WTC11 (cell line): ENCODE results near the gene RHBDD1. TPM values are rescaled to one million over a fixed set of nuclear protein-coding genes. Genes with fewer than 3 reads are reported as not detected.

ENCODE experiments used
- ATAC-seq: fragments of 200-7000 bp; cut with Tn5 transposase; 2 replicates; pipeline ENCODE4 v1.10.0; 2021; ENCODE audit warnings: mild to moderate bottlenecking, moderate library complexity
- CTCF ChIA-PET: fragments of 300-600 bp; sonication (Branson Sonifier 250); formaldehyde crosslinking; loops from one replicate; lab custom pipeline; 2021; ENCODE audit warnings: antibody characterized with exemption; lab: Charles Lee
- POLR2A ChIA-PET: fragments of 350-600 bp; sonication (Branson Sonifier 250); formaldehyde crosslinking; loops from one replicate; lab custom pipeline; 2021; ENCODE audit warnings: antibody characterized with exemption; lab: Charles Lee
- DNase-seq: peaks from one replicate; pipeline ENCODE4 v3.0.0; 2021; ENCODE audit warnings: low spot score
- H3K27ac Mint-ChIP-seq: 2 replicates; pipeline ENCODE4 v1.8.0; 2021; ENCODE audit warnings: mixed read lengths
- H3K27me3 Mint-ChIP-seq: 2 replicates; pipeline ENCODE4 v1.8.0; 2021; ENCODE audit warnings: low read depth, mild to moderate bottlenecking, moderate library complexity, mixed read lengths
- H3K36me3 Mint-ChIP-seq: 2 replicates; pipeline ENCODE4 v1.8.0; 2021; ENCODE audit warnings: mixed read lengths
- H3K4me1 Mint-ChIP-seq: 2 replicates; pipeline ENCODE4 v1.8.0; 2022; ENCODE audit warnings: mixed read lengths
- H3K4me3 Mint-ChIP-seq: 2 replicates; pipeline ENCODE4 v1.8.0; 2021; ENCODE audit warnings: mild to moderate bottlenecking, moderate library complexity, mixed read lengths
- H3K9me3 Mint-ChIP-seq: 2 replicates; pipeline ENCODE4 v1.8.0; 2021; ENCODE audit warnings: mixed read lengths
- CBFB ChIP-seq: sonication (generic); formaldehyde crosslinking; IDR thresholded peaks from 2 replicates; pipeline ENCODE4 v1.8.1; 2022; ENCODE audit warnings: mild to moderate bottlenecking, low read depth, missing genetic modification reagents
- CTCF ChIP-seq: fragments of 200-600 bp; IDR thresholded peaks from 2 replicates; pipeline ENCODE4 v1.8.0; 2022; ENCODE audit warnings: antibody characterized with exemption
- ERG ChIP-seq: fragments of 250-450 bp; sonication (Bioruptor Pico); IDR thresholded peaks from 2 replicates; pipeline ENCODE4 v1.8.0; 2021; ENCODE audit warnings: mild to moderate bottlenecking
- ESRRA ChIP-seq: sonication (generic); formaldehyde crosslinking; IDR thresholded peaks from 2 replicates; pipeline ENCODE4 v1.8.1; 2022; ENCODE audit warnings: mild to moderate bottlenecking, missing genetic modification reagents, borderline replicate concordance
- FOXJ3 ChIP-seq: sonication (generic); formaldehyde crosslinking; IDR thresholded peaks from 2 replicates; pipeline ENCODE4 v1.9.0; 2021; ENCODE audit warnings: missing genetic modification reagents, mild to moderate bottlenecking, borderline replicate concordance
- GRHL2 ChIP-seq: fragments of 250-450 bp; sonication (Bioruptor Pico); IDR thresholded peaks from 2 replicates; pipeline ENCODE4 v1.8.0; 2022; ENCODE audit warnings: mild to moderate bottlenecking, moderate library complexity; ENCODE audit not compliant: insufficient replicate concordance, severe bottlenecking
- GTF2I ChIP-seq: fragments of 250-450 bp; sonication (Bioruptor Pico); conservative IDR thresholded peaks from 2 replicates; pipeline ENCODE4 v1.4.0; 2021; ENCODE audit warnings: mild to moderate bottlenecking
- HMGA2 ChIP-seq: fragments of 250-450 bp; sonication (Bioruptor Pico); IDR thresholded peaks from 2 replicates; pipeline ENCODE4 v1.4.0; 2021; ENCODE audit warnings: mild to moderate bottlenecking, moderate library complexity
- IRF1 ChIP-seq: sonication (generic); formaldehyde crosslinking; IDR thresholded peaks from 2 replicates; pipeline ENCODE4 v1.8.0; 2023; ENCODE audit warnings: missing genetic modification reagents
- JAZF1 ChIP-seq: fragments of 250-450 bp; sonication (Bioruptor Pico); IDR thresholded peaks from 2 replicates; pipeline ENCODE4 v1.9.0; 2021; ENCODE audit warnings: moderate library complexity, mild to moderate bottlenecking, inconsistent platforms
- JUN ChIP-seq: sonication (generic); formaldehyde crosslinking; IDR thresholded peaks from 2 replicates; pipeline ENCODE4 v1.8.0; 2023; ENCODE audit warnings: mild to moderate bottlenecking, missing genetic modification reagents
- NFE2L1 ChIP-seq: sonication (generic); formaldehyde crosslinking; IDR thresholded peaks from 2 replicates; pipeline ENCODE4 v1.8.1; 2023; ENCODE audit warnings: missing genetic modification reagents
- OVOL2 ChIP-seq: fragments of 250-450 bp; sonication (Bioruptor Pico); IDR thresholded peaks from 2 replicates; pipeline ENCODE4 v1.9.0; 2021; ENCODE audit warnings: mild to moderate bottlenecking, borderline replicate concordance
- PRRX2 ChIP-seq: fragments of 250-450 bp; sonication (Bioruptor Pico); IDR thresholded peaks from 2 replicates; pipeline ENCODE4 v1.8.0; 2021; ENCODE audit warnings: mild to moderate bottlenecking
- SP1 ChIP-seq: sonication (generic); formaldehyde crosslinking; conservative IDR thresholded peaks from 2 replicates; pipeline ENCODE4 v1.8.1; 2022; ENCODE audit warnings: missing genetic modification reagents
- TCF7 ChIP-seq: sonication (generic); formaldehyde crosslinking; IDR thresholded peaks from 2 replicates; pipeline ENCODE4 v1.8.0; 2022; ENCODE audit warnings: mild to moderate bottlenecking, low read depth, missing genetic modification reagents, moderate library complexity
- TEAD1 ChIP-seq: sonication (generic); formaldehyde crosslinking; IDR thresholded peaks from 2 replicates; pipeline ENCODE4 v1.8.0; 2022; ENCODE audit warnings: mild to moderate bottlenecking, missing genetic modification reagents
- ZBTB43 ChIP-seq: sonication (generic); formaldehyde crosslinking; IDR thresholded peaks from 2 replicates; pipeline ENCODE4 v1.8.1; 2023; ENCODE audit warnings: mild to moderate bottlenecking, missing genetic modification reagents
- ZNF532 ChIP-seq: fragments of 250-450 bp; sonication (Bioruptor Pico); IDR thresholded peaks from 2 replicates; pipeline ENCODE4 v1.9.0; 2021; ENCODE audit warnings: mild to moderate bottlenecking, borderline replicate concordance
- total RNA-seq: library from RNA; stranded (reverse); gene quantifications from 3 replicates; pipeline ENCODE4 v1.2.3, GENCODE V29; 2021
- TF ChIP-seq, protein P1 (sequence below): sonication (generic); formaldehyde crosslinking; IDR thresholded peaks from 2 replicates; pipeline ENCODE4 v1.8.0; 2022; ENCODE audit warnings: mild to moderate bottlenecking, missing genetic modification reagents
- TF ChIP-seq, protein P2 (sequence below): sonication (generic); formaldehyde crosslinking; IDR thresholded peaks from 2 replicates; pipeline ENCODE4 v1.8.1; 2022; ENCODE audit warnings: missing genetic modification reagents, borderline replicate concordance
- TF ChIP-seq, protein P3 (sequence below): sonication (generic); formaldehyde crosslinking; conservative IDR thresholded peaks from 2 replicates; pipeline ENCODE4 v1.8.1; 2022; ENCODE audit warnings: mild to moderate bottlenecking, missing genetic modification reagents
- TF ChIP-seq, protein P4 (sequence below): sonication (generic); formaldehyde crosslinking; IDR thresholded peaks from 2 replicates; pipeline ENCODE4 v1.8.1; 2023; ENCODE audit warnings: mild to moderate bottlenecking, missing genetic modification reagents, moderate library complexity

RHBDD1 gene
- total RNA-seq, 1 experiment from 2014 or later, result 25.7 TPM

DNA sequence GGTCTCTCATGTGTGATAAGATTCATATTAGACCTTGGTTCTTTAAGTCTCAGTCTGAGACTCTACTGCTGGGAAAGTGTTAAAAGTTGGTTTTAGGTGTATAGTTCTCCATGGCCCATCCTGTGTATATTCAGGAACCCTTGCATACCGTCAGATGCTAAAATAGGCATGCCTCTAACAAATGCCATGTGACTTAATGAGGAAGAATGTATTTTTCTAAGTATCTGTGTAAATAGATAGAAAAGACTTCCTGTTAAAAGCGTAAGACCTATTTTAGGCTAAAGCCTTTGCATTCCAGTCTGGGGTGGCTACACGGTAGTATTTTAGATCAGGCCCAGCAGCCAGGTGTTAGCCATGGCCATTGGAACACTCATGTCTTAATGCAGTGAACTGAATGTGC lies 73.3 kb downstream of the RHBDD1 start (continued):
- TF ChIP-seq ZNF532 (CRISPR knock-in tag) (no peak), FOXJ3 (no peak), TEAD1 (CRISPR knock-in tag) (no peak), SP1 (CRISPR knock-in tag) (no peak), TCF7 (CRISPR knock-in tag) (no peak), IRF1 (CRISPR knock-in tag) (no peak), NFE2L1 (no peak), CTCF (no peak)
- TF ChIP-seq, protein P1, sequence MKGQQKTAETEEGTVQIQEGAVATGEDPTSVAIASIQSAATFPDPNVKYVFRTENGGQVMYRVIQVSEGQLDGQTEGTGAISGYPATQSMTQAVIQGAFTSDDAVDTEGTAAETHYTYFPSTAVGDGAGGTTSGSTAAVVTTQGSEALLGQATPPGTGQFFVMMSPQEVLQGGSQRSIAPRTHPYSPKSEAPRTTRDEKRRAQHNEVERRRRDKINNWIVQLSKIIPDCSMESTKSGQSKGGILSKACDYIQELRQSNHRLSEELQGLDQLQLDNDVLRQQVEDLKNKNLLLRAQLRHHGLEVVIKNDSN, result no peak

DNA sequence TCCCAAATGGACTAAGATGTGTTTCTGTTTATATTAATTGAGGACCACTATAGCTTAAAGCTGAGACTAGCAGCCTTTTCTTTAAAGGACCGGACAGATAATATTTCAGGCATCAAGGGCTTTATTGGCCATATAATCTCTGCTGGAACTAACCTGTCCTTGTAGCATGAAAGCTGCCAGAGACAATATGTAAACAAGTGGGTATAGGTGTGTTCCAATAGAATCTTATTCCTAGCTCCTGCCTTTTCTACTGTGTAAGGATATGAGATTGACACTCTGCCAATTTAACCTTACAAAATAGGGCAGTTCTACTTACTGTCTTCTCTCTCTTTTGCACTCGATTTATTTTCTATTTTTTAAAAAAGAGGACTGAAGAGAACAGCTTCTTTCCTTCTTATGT lies 74.0 kb downstream of the RHBDD1 start:
- DNase-seq, result no peak
- TF ChIP-seq ESRRA (CRISPR knock-in tag) (no peak), GTF2I (CRISPR knock-in tag) (no peak), IRF1 (CRISPR knock-in tag) (no peak), GRHL2 (CRISPR knock-in tag) (no peak), CBFB (no peak), JUN (CRISPR knock-in tag) (no peak), ZBTB43 (CRISPR knock-in tag) (no peak), HMGA2 (CRISPR knock-in tag) (no peak), PRRX2 (CRISPR knock-in tag) (no peak), ERG (no peak), TEAD1 (CRISPR knock-in tag) (no peak), JAZF1 (CRISPR knock-in tag) (no peak), OVOL2 (CRISPR knock-in tag) (no peak), SP1 (CRISPR knock-in tag) (no peak)
- TF ChIP-seq, protein P2, sequence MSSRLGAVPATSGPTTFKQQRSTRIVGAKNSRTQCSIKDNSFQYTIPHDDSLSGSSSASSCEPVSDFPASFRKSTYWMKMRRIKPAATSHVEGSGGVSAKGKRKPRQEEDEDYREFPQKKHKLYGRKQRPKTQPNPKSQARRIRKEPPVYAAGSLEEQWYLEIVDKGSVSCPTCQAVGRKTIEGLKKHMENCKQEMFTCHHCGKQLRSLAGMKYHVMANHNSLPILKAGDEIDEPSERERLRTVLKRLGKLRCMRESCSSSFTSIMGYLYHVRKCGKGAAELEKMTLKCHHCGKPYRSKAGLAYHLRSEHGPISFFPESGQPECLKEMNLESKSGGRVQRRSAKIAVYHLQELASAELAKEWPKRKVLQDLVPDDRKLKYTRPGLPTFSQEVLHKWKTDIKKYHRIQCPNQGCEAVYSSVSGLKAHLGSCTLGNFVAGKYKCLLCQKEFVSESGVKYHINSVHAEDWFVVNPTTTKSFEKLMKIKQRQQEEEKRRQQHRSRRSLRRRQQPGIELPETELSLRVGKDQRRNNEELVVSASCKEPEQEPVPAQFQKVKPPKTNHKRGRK (CRISPR knock-in tag), result no peak
- TF ChIP-seq, protein P3, sequence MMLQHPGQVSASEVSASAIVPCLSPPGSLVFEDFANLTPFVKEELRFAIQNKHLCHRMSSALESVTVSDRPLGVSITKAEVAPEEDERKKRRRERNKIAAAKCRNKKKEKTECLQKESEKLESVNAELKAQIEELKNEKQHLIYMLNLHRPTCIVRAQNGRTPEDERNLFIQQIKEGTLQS, result no peak
- TF ChIP-seq, protein P4, sequence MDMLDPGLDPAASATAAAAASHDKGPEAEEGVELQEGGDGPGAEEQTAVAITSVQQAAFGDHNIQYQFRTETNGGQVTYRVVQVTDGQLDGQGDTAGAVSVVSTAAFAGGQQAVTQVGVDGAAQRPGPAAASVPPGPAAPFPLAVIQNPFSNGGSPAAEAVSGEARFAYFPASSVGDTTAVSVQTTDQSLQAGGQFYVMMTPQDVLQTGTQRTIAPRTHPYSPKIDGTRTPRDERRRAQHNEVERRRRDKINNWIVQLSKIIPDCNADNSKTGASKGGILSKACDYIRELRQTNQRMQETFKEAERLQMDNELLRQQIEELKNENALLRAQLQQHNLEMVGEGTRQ, result no peak

More for the DNA sequence above, 74.0 kb downstream of the RHBDD1 start:
- no peak overlapping the region for H3K27ac Mint-ChIP-seq
- POLR2A ChIA-PET, result no interaction called here
- no peaks in the 10 kb centered on the region for H3K27me3 Mint-ChIP-seq
- CTCF ChIA-PET, result no interaction called here
- no peaks in the 10 kb centered on the region for H3K36me3 Mint-ChIP-seq
- no peak overlapping the region for H3K4me3 Mint-ChIP-seq
- H3K9me3 Mint-ChIP-seq, result no peaks in the 10 kb centered on the region
- H3K4me1 Mint-ChIP-seq, result no peaks in the 10 kb centered on the region
- ATAC-seq, result no peak
